HG03460 (cell line): ENCODE results near the gene LPIN1.
A peak's percentile ranks its signal among the peaks of the same experiment; 100 is the strongest.
"Not testable (repeated sequence)": the region's sequence is repeated elsewhere in the genome, so short reads cannot be mapped to it uniquely, and the experiment has no call there.

ENCODE experiments used
- ATAC-seq: cut with Tn5 transposase; IDR thresholded peaks from one replicate; pipeline ENCODE4 v1.9.1; 2021; ENCODE audit not compliant: unreplicated experiment

The LPIN1 gene

GRCh38 chr2:11809586-11810236, 63.3 kb downstream of the LPIN1 start:
- no peak for ATAC-seq

GRCh38 chr2:11810237-11810977, 64.0 kb downstream of the LPIN1 start:
- ATAC-seq, result no peak

DNA sequence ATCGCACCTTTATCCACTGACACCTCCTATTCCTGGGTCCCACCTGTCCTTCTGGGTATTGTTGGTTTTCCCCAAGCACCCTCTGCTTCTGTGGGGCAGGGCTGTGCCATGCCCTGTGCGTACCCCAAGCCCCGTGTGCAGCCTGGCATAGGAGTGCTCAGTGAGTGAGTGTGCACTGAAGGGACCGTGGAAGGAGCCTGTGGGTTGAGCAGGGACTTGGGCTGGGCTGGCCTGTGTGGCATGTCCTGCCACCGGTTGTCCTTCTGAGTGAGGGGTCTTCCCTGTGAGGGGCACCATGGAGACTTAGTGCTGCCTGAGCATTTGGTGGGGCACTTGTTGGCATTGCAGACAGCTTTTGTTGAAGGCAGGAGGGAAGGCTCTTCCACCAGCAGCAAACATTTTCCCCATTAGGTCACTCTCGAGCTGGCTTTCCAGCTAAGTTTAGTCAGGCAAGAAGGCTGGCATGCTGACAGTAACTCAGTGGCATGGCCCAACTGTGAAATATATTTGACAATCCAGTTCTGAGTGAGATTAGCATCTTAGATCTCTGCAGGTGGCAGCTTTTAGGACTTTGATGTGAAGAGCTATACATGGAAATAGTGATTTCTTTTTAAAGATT, 64.7 kb downstream of the LPIN1 start:
- no peak for ATAC-seq

DNA sequence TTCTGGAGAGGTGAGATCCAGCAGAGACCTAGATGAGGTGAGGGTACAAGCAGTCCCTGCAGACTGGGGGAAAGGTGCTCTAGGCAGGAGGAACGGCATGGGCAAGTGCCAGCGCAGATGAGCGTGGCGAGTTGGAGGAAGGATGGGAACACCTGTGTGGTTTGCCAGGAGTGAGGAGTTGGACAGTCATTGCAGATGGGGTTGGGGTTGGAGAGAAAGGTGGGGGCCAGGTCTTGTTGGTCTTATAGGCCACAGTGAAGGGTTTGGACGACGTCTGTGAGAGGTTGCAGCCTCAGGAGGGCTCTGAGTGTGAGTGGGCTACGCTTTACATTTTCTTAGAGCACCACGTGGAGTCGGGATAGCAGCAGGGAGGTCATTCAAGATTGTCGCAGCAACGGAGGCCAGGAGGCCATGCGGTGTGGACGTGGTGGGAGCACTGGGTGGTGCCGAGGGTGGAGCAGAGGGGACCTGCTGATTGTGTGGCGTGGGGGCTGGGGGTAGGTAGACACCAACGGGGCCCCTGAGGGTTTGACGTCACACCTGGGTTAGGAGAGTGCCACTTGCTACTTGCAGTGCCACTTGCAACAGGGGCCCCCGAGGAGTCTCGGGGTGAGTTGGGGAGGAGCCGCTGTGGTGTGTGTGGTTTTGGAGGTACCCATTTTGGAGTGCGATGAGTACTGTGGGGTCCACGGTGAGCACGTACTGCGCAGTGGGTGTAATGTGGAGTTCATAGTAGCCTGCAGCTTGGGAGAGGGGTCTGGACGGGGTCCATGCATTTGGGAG, 66.2 kb downstream of the LPIN1 start:
- ATAC-seq, result no peak

DNA sequence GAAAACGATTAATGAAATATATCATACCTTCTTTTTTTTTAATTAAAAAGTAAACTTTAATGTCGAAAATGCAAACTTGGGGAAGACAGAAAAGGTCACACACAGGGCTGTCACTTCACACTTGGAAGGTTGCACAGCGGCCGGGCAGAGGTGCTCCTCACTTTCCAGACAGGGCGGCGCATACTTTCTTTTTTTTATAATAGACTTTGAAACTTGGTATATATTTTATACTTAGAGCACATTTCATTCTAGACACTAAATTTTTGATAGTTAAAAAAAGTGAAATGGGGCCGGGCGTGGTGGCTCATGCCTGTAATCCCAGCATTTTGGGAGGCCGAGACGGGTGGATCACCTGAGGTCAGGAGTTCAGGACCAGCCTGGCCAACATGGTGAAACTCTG, 66.9 kb downstream of the LPIN1 start:
- not testable (repeated sequence) for ATAC-seq

DNA sequence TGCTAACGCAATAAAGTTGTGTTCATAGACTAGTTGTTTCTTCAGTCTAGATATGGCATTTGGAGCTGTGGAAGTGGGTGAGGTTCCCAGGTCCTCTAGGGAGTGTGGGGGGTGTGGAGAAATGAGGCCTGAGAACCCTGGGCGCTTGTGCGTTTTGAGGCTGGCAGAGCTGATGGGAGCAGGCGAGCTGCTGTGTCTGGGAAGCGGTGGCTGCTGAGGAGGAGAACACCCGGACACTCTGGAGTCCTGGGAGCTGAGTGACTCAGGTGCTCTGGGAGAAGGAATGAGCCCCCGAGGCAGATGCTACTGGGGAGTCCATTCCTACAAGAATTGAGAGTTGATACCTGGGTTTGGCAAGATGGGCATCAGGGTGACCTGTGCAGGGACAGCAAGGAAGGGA, 67.5 kb downstream of the LPIN1 start:
- no peak for ATAC-seq

DNA sequence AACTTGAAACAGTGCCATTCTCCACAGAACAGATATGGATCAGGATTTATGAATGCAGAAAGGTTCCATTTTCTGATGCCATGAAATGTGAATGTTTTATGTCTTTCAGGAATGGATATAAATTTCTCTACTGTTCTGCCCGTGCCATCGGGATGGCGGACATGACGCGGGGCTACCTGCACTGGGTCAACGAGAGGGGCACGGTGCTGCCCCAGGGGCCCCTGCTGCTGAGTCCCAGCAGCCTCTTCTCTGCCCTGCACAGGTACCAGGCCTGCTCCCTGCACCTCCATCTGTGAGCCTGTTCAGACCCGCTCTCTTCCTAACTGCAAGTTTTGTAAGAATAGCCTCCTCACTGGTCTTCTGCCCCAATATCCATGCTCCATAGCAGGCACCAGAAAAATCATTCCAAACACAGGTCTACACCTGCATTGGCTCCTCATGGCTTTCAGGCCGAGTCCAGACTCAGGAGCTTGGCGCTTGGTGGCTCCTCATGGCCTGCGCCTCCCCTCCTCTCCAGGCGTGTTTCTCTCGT, 68.6 kb downstream of the LPIN1 start:
- no peak for ATAC-seq

- ATAC-seq, result not testable (repeated sequence)
Observed at GRCh38 chr2:11816935-11817334, 70.5 kb downstream of the LPIN1 start.

- no peak for ATAC-seq
Observed at GRCh38 chr2:11819235-11819729, 72.8 kb downstream of the LPIN1 start.

DNA sequence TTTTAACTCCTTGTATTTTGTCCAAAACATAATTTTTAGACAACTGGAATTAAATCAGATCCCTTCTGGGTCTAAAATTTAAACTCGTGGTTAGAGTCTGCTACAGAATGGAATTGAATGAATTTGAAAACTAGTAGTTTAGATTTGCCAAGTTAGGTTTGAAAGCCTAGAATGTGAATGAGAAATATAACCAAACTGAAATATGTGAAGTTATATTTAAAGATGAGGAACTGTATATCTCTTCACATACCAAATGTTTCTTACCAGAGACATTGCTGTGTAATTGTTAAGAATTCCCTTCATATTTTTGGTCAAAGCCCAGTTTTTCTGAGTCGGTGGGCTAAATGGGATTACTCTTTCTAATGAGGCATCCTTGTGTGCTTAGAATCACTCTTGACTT, 74.2 kb downstream of the LPIN1 start:
- no peak for ATAC-seq

DNA sequence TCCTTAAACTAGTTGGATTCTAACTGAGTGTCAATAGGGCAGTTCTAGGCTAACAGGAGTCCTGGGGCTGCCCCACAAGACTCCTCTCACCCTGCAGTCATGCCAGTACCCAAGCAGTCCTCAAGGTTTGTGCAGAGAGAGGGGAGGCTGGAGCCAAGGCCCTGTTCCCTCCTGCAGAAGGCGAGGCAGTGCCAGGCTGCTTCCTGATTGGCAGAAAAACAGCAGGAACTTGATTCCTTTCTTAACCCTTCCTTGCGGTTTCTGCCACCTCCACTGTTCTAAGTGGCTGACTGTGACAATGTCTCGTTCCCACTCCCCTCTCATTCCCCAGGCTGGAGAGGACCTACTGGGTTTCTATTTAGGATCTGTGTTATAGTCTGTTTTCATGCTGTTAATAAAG, 75.3 kb downstream of the LPIN1 start:
- ATAC-seq, result no peak

DNA sequence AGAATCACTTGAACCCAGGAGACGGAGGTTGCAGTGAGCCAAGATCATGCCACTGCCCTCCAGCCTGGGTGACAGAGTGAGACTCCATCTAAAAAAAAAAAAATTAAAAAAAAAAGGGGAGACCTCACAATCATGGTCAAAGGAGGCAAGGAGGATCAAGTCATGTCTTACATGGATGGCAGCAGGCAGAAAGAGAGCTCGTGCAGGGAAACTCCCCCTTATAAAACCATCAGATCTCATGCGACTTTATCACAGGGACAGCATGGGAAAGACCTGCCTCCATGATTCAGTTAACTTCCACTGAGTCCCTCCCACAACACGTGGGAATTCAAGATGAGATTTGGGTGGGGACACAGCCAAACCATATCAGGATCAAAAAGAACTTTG, 75.9 kb downstream of the LPIN1 start:
- not testable (repeated sequence) for ATAC-seq

DNA sequence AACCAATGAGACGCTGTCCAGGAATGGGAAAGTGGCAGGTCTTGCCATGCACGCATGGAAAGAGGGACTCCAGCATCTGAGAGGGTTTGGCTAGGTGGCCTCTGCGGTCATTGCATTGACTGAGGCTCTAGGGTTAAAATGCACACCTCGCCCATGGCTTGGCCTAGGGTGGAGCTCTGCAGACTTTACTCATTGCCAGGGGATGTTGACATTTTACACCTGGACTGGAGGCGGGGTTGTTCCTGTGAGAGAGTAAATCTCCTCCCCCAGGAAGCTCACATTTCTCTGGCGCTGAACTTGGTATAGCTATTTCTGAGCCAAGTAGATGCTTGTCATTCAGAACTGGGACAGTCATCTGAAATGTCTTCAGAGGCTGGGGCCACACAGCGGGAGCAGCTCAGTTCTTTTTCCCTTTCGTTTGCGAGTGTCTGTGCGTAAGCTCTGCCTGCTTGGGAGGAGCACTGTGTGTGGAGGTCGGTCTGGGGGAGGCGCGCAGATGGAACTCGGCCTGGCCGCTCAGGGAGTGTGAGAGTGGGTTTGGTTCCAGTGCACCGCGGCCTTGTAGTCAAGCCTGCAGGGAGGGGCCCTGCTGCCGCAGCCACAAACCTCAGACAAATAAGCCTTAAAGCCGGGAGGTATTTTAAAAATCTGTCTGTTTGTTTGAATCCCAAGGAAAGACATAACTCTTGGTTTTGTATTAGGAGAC, 76.5 kb downstream of the LPIN1 start:
- ATAC-seq, result no peak

DNA sequence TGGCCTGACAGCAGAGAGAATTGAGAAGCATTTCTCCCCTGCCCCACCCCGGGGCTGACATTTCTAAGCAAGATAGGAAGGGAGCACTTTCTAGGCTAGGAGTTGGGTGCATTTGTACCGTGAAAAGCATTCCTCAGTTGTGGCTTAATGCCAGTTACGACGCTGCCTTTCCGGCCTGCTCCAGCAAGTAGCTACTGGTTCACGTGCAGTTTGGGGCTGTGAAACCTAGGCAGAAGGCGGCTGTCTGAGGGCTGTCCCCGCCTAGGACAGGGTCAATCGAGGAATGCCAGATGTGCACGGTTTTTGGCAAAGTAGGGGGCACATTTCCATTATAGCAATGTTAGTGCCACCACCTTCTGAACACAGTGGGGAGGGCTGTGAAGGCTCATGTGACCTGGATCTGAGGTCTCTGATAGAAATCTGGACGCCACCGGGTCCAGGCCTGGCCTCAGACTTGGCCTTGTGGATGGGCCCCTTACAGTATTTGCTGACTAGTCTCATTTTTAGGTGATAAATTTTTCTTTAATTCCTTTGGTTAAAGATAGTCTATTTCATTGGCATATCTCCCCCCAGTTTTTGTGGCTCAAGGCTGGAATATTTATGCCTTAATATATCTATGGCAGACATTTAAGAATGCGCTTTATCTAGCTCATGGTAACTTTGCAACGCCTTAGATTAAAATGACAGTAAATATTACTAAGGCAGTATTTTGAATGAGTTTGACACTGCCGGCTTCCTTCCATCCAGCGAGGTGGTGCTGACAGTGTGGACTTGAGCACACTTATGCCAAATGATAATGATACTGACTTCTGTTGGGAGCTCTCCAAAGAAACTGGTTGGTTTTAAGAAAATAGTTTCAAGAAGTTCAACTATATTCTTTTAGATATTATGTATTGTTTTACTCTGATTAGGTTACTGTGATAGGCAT, 78.7 kb downstream of the LPIN1 start:
- no peak for ATAC-seq

- no peak for ATAC-seq
Observed at GRCh38 chr2:11827547-11827946, 81.1 kb downstream of the LPIN1 start.

DNA sequence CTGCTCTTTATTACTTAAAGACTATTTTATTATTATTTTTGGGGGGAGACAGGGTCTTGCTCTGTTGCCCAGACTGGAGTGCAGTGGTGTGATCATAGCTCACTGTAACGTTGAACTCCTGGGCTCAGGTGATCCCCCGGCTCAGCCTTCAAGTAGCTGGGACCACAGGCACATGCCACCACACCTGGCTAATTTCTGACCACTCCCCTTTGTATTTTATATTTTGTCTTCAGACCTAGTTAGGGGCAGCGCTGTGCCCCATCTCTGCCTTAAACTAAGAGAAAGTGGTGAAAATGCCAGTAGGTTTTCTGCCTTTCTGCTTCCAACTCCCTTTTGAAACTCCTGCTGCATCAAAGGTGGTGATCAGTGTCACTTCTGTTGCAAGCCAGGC, 82.5 kb downstream of the LPIN1 start:
- no peak for ATAC-seq

GRCh38 chr2:11829324-11829946, 83.0 kb downstream of the LPIN1 start:
- peak; percentile 35 for ATAC-seq

DNA sequence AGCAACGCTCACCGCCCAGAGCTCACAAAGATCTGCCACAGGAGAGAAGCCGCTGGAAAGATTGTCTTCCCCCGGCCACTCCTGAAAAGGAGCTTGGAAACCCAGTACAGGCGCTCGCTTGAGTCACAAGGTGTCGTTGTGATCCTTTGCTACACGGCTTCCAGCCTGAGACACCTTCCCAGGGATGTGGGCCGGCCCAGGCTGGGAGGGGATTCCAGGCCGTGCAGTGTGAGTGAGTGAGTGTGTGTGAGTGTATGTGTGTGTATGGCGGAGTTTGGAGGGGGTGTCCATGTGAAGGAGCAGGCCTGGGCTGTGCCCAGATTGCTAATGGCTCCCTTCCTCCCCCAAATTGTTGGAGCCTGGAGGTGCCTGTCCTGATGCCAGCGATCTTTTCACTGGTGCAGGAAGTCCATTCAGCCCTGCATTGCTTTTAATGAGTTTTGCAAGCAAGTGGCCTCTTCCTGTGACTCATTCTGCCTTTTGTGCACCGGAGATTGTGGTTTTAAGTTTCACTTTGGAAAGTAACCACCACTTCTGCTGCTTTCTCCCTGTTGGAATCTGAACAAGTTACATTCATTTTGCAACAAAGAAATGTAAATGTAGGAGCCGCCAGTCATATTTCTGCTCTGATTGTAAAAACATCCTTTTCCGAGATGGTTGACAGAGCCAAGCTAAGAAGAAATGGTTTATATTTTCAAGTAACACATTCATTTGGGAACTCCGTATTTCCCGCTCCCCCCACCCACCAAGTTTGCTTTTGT, 83.7 kb downstream of the LPIN1 start:
- ATAC-seq, result peak; percentile 80
